Measurements from ENCODE around the gene CCDC110. TPM values are rescaled to one million over a fixed set of nuclear protein-coding genes. Genes with fewer than 3 reads are reported as not detected.

CCDC110 gene
- total RNA-seq, 1 experiment from 2014 or later, result 4.3 TPM

GRCh38 chr4:185502386-185502785 lies 30.9 kb upstream of the CCDC110 start:
- CTCF ChIA-PET, result interaction anchor here (0.6 kb wide), 1 partner anchor 82 kb away, joined by 4 read pairs; no protein-coding TSS in a partner anchor
- no peaks in the 10 kb centered on the region for H3K9me2 ChIP-seq (ENCODE audit: insufficient read depth)
- H3K27ac ChIP-seq, result no peak overlapping the region
- no peak for DNase-seq
- no peaks in the 10 kb centered on the region for H3K4me1 ChIP-seq (replicated peaks; ENCODE audit: insufficient read depth)
- H3K4me3 ChIP-seq, result no peak overlapping the region
- TF ChIP-seq CTCF (conservative IDR thresholded peaks at IDR 0.05) (no peak), EZH2 (IDR thresholded peaks at IDR 0.05; ENCODE audit: low read depth) (no peak)
- no TSS peak for BruUV-seq (replicated peaks)
- POLR2A ChIA-PET (ENCODE audit: unreplicated experiment), result no interaction called here
- H4K20me1 ChIP-seq (ENCODE audit: insufficient read depth), result no peaks in the 10 kb centered on the region
- no peaks in the 10 kb centered on the region for H3K36me3 ChIP-seq (ENCODE audit: low read depth)
- no peaks in the 10 kb centered on the region for H3K79me2 ChIP-seq (ENCODE audit: low read depth)
- H3K27me3 ChIP-seq (ENCODE audit: insufficient read depth, low read depth), result no peaks in the 10 kb centered on the region
- intact Hi-C loops (cut with micrococcal nuclease; ENCODE audit: unreplicated experiment), result no loop called here
- no peak overlapping the region for H3K4me2 ChIP-seq
- H3F3A ChIP-seq (ENCODE audit: insufficient read depth, low read depth), result no peaks in the 10 kb centered on the region
- no peak overlapping the region for H2AFZ ChIP-seq
- H3K9me3 ChIP-seq (ENCODE audit: insufficient read depth, low read depth), result no peaks in the 10 kb centered on the region

GRCh38 chr4:185500576-185500975 lies 29.0 kb upstream of the CCDC110 start:
- Histone ChIP-seq H3K9me3 (ENCODE audit: insufficient read depth, low read depth) (no peaks in the 10 kb centered on the region; the same call in 1 of the 2 replicates), H3K4me1 (replicated peaks; ENCODE audit: insufficient read depth) (no peaks in the 10 kb centered on the region), H3K27ac (no peak overlapping the region), H3K9me2 (ENCODE audit: insufficient read depth) (no peaks in the 10 kb centered on the region), H2AFZ (no peak overlapping the region), H3K79me2 (ENCODE audit: low read depth) (no peaks in the 10 kb centered on the region), H3K4me2 (no peak overlapping the region), H3K4me3 (no peak overlapping the region), H4K20me1 (ENCODE audit: insufficient read depth) (no peaks in the 10 kb centered on the region), H3K27me3 (ENCODE audit: insufficient read depth, low read depth) (no peaks in the 10 kb centered on the region), H3F3A (ENCODE audit: insufficient read depth, low read depth) (no peaks in the 10 kb centered on the region), H3K36me3 (ENCODE audit: low read depth) (no peaks in the 10 kb centered on the region)
- POLR2A ChIA-PET (ENCODE audit: unreplicated experiment), result interaction anchor here (0.7 kb wide), 1 partner anchor 93 kb away, joined by 4 read pairs; no protein-coding TSS in a partner anchor
- no TSS peak for BruUV-seq (replicated peaks)
- CTCF ChIA-PET, result no interaction called here
- TF ChIP-seq CTCF (conservative IDR thresholded peaks at IDR 0.05) (no peak), EZH2 (IDR thresholded peaks at IDR 0.05; ENCODE audit: low read depth) (no peak)
- intact Hi-C loops (cut with micrococcal nuclease; ENCODE audit: unreplicated experiment), result no loop called here
- no peak for DNase-seq

GRCh38 chr4:185500035-185500434 lies 28.5 kb upstream of the CCDC110 start:
- H4K20me1 ChIP-seq (ENCODE audit: insufficient read depth), result no peaks in the 10 kb centered on the region

More at GRCh38 chr4:185500035-185500434, 28.5 kb upstream of the CCDC110 start:
- Histone ChIP-seq H3K9me2 (ENCODE audit: insufficient read depth) (no peaks in the 10 kb centered on the region), H3K4me2 (no peak overlapping the region), H3K4me1 (replicated peaks; ENCODE audit: insufficient read depth) (no peaks in the 10 kb centered on the region), H3F3A (ENCODE audit: insufficient read depth, low read depth) (no peaks in the 10 kb centered on the region), H3K79me2 (ENCODE audit: low read depth) (no peaks in the 10 kb centered on the region), H3K27me3 (ENCODE audit: insufficient read depth, low read depth) (no peaks in the 10 kb centered on the region), H2AFZ (no peak overlapping the region), H3K4me3 (no peak overlapping the region), H3K9me3 (ENCODE audit: insufficient read depth, low read depth) (no peaks in the 10 kb centered on the region; the same call in 1 of the 2 replicates), H3K36me3 (ENCODE audit: low read depth) (no peaks in the 10 kb centered on the region), H3K27ac (no peak overlapping the region)
- TF ChIP-seq CTCF (conservative IDR thresholded peaks at IDR 0.05), result no peak
- no peak for TF ChIP-seq EZH2 (IDR thresholded peaks at IDR 0.05; ENCODE audit: low read depth)
- BruUV-seq (replicated peaks), result no TSS peak
- POLR2A ChIA-PET (ENCODE audit: unreplicated experiment), result interaction anchor here (0.7 kb wide), 1 partner anchor 93 kb away, joined by 4 read pairs; no protein-coding TSS in a partner anchor
- CTCF ChIA-PET, result no interaction called here
- no peak for DNase-seq
- intact Hi-C loops (cut with micrococcal nuclease; ENCODE audit: unreplicated experiment), result no loop called here

All from PC-9 (cell line).